GM18507 (cell line): ENCODE measurements around the gene WAPL.
"Not testable (repeated sequence)": the region's sequence is repeated elsewhere in the genome, so short reads cannot be mapped to it uniquely, and the experiment has no call there.

ENCODE experiments used
- DNase-seq: peaks from one replicate; pipeline ENCODE4 v3.0.0; 2011; ENCODE audit warnings: low read depth; ENCODE audit not compliant: insufficient read length; ENCODE audit errors: extremely low spot score
- FAIRE-seq: peaks from 2 replicates; lab custom pipeline; 2011; peaks lifted over from hg19 to GRCh38; lab: Jason Lieb, UNC

Gene WAPL, protein sequence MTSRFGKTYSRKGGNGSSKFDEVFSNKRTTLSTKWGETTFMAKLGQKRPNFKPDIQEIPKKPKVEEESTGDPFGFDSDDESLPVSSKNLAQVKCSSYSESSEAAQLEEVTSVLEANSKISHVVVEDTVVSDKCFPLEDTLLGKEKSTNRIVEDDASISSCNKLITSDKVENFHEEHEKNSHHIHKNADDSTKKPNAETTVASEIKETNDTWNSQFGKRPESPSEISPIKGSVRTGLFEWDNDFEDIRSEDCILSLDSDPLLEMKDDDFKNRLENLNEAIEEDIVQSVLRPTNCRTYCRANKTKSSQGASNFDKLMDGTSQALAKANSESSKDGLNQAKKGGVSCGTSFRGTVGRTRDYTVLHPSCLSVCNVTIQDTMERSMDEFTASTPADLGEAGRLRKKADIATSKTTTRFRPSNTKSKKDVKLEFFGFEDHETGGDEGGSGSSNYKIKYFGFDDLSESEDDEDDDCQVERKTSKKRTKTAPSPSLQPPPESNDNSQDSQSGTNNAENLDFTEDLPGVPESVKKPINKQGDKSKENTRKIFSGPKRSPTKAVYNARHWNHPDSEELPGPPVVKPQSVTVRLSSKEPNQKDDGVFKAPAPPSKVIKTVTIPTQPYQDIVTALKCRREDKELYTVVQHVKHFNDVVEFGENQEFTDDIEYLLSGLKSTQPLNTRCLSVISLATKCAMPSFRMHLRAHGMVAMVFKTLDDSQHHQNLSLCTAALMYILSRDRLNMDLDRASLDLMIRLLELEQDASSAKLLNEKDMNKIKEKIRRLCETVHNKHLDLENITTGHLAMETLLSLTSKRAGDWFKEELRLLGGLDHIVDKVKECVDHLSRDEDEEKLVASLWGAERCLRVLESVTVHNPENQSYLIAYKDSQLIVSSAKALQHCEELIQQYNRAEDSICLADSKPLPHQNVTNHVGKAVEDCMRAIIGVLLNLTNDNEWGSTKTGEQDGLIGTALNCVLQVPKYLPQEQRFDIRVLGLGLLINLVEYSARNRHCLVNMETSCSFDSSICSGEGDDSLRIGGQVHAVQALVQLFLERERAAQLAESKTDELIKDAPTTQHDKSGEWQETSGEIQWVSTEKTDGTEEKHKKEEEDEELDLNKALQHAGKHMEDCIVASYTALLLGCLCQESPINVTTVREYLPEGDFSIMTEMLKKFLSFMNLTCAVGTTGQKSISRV (N-terminal part only)

DNA sequence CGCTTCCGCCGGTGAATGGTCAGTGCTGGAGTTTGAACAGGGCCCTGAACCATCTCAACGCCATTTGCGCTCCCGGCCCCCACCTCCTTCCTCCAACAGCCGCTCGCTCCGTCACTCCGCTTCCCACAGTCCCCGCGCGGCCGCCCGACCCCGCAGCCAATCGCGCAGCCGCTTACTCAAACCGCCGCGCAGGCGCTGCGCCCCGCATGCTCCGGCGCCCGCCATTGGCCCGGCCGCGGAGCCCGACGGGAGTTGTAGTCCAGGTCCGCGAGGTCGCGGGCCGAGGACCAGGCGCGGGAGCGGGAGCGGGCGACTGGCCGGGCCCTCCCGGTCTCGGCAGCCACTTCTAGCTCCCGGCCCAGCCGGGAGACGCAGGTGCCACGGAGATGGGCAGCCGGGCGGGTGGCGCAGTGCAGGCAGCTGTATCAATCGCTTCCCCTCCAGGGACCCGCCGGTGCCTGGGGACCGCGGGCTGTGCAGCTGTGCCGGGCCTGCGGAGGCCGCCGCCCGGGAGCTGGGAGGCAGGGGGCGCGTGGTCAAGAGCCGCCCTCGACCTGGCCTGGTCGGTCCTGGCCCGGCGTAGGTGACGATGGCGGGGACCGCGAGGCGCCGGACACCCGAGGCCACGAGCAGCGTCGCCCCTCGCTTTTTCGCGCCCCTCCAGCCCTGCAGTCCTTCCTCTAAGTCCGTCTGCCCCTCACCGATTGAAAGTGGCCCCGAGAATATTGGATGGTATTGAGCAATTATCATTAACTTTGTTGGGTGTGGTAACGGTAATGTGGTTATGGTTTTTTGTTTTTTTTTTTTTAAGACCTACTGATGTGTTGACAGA lies at the start of gene WAPL:
TSS of gene WAPL (minus strand) at position 115 of the 832 bp plus-strand sequence. CDS start 3,723 bp downstream, outside the sequence.
- peak; percentile 84 for FAIRE-seq
- DNase-seq = peak; percentile 96

DNA sequence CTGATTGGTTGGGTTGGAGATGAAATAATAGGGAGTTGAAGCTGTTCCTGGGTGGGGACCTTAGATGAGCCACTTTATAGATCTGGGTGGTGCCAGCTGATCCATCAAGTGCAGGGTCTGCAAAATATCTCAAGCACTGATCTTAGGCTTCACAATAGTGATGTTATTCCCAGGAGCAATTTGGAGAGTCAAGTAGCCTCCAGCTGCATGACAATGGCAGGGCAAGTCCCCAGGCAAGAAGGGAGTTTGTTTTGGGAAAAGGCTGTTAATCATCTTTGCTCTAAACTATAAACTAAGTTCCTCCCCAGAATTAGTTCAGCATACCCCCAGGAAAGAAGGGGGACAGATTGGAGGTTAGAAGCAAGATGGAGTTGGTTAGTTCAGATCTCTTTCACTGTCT lies 47.7 kb upstream of the WAPL start:
- FAIRE-seq (no peak), DNase-seq (no peak)

DNA sequence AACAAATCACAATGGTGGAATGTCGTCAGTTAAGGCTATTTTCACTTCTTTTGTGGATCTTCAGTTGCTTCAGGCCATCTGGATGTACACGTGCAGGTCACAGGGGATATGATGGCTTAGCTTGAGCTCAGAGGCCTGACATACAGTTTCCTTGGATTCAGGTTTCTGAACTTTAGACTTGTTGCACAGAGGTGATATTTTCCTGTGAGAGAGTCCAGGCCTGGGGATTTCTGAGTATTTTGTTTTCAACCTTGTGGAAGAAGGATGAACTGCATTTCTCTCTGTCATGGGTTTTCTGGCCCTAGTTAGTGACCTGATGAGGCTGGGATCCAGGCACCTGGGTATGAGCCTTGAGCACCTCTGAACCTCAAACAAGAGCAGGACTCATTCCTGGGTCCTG lies 44.9 kb upstream of the WAPL start:
- not testable (repeated sequence) for FAIRE-seq, DNase-seq

DNA sequence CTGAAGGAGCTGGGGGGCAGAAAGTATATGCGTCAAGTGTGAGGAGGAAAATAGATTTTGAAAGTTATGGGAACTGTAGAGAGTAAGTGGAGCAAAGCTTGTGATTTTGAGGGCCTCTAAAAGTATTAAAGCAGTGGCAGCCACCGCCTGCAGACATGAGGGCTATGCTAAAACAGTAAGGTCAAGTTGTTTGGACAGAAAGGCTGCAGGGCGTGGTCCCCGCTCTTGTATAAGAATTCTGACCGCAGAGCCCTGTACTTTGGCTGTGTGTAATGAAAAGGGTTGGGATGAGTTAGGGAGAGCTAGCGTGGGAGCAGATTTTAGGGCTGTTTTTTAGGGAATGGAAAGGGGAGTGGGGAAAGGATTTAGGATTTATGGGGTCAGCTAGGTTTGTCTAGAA lies 41.7 kb upstream of the WAPL start:
- DNase-seq, FAIRE-seq: not testable (repeated sequence)

DNA sequence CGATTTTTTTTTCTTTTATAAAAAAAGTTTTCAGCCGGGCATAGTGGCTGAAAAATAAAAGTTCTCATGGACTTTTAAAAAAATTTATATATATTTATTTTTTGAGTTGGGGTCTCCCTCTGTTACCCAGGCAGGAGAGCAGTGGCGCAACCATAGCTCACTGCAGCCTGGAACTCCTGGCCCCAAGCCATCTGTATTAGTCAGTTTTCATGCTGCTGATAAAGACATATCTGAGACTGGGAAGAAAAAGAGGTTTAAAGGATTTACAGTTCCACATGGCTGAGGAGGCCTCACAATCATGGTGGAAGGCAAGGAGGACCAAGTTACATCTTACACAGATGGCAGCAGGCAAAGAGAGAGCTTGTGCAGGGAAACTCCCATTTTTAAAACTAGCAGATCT lies 37.1 kb upstream of the WAPL start:
- FAIRE-seq, DNase-seq: not testable (repeated sequence)

DNA sequence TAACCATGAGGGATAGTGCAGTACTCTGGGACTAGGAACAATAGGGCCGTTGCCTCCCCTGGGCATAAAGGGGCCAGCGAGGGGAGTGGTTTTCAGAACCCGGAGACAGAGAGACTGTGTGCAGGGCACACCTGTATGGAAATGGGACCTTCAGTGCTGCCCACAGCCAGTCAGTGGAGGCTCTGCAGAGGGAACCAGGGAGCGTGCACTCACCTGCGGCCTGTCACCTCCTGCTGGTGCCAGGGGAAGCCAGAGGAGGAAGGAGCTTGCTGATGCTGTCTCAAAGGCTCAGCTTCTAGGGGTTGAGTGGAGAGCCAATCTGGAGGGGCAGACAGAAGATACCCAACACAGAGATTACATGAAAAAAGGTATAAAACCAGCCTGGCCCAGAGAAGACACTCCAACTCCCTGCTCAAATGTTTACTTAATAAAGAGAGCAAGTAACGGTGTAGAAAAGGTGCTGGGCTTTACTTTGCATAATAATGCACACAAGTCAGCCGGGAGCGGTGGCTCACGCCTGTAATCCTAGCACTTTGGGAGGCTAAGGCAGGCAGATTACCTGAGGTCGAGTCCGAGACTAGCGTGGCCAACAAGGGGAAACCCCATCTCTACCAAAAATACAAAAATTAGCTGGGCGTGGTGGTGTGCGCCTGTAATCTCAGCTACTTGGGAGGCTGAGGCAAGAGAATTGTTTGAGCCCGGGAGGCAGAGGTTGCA lies 35.5 kb upstream of the WAPL start:
- FAIRE-seq (no peak), DNase-seq (no peak)

DNA sequence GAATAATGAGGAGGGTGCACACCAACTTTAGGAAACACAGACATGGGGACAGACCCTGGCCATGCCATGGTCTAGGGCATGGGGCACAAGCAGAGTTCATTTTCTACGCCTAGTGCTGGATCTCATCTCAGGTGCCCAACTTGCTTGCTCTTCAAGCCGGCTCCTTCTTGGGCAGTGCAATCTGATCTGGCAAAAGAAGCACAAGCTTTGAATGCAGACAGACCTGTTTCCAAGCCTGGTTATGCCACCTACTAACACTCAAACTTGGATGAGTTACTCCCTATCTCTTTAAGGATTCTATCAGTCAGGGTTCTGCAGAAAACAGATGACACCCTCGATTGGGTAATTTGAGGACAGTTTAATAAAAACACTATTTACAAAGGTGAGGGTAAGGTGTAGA lies 34.9 kb upstream of the WAPL start:
- FAIRE-seq (no peak), DNase-seq (no peak)

DNA sequence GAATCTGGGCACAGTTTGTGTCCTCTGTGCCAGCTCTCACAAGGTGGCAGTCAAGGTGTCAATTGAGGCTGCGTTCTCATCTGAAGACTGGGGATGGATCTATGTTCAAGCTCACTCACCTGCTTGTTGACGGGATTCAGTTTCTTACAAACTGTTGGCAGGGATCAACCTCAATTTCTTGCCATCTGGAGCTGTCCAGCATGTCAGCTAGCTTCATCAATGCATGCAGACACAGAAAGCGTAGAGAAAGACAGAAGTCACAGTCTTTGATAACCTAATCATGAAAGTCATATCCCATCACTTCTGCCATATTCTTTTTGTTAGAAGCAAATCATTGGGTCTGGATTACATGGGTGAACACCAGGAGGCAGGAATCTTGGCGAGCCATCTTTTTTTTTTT lies 32.0 kb upstream of the WAPL start:
- no peak for FAIRE-seq
- DNase-seq = no peak

DNA sequence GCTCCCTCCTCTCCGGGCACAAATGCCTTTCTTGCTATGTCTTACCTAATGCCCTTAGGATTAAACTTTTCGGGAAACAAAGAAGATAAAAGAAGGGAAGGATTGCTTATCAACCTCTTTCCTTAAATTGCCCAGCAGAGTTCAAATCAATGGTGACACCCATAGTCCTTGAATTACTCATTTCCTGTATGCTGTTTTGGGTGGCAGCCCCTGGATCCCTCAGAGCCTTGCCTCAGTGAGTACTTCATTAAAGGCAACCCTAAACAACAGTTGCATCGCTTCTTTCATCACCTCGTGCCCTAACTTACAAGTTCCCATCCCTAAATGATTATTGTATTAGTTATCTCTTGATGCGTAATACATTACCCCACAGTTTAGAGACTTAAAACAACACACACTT lies 31.6 kb upstream of the WAPL start:
- no peak for FAIRE-seq
- DNase-seq = no peak

DNA sequence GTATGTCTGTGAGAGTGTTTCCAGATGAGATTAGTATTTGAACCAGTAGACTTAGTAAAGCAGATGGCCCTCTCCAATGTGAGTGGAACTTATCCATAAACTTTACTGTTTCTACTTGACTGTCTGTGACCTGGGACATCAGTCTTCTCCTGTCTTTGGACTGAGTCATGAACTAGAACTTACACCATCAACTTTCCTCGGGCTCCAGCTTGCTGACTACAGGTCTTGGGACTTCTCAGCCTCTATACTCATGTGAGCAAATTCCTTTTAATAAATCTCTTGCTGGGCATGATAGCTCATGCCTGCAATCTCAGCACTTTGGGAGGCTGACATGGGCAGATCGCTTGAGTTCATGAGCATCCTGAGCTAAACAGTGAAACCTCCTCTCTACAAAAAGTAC lies 25.7 kb upstream of the WAPL start:
- DNase-seq (no peak), FAIRE-seq (no peak)

DNA sequence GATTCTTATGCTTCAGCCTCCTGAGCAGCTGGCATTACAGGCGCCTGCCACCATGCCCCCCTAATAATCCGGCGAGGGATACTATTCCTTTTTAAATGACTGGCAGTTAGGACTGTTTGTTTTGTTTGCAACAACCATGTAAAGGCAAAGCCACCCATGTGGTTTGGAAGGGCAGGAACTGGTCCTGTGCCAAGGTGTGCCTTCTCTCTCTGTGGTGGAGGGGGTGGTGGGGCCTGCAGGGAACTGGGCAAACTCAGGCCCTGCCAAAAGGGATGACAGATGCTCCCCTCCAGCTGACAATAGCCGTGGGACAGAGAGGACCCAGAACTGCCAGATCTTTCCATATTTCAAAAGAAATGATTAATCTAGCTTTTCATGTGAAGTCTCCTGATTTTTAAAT lies 23.5 kb upstream of the WAPL start:
- DNase-seq = no peak
- FAIRE-seq = no peak

DNA sequence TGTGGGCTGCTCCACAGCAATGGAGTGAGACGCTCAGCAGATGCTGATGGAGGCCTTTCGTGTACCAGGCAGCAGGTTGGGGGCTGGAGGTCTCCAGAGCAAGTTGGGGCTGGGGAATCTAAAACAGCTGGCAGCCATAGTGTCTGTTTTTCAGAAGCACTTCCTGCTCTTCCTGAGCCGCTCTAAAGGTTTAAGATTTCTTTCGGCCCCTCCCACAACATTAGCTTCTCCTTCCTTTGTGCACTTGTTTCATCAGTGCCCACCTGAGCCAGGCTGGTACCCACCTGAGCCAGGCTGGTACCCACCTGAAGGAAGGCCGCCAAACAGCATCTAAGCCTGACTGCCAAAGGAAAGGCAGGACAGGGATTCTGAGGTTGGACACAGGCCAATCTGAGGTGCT lies 18.4 kb upstream of the WAPL start:
- DNase-seq = no peak
- FAIRE-seq = no peak

DNA sequence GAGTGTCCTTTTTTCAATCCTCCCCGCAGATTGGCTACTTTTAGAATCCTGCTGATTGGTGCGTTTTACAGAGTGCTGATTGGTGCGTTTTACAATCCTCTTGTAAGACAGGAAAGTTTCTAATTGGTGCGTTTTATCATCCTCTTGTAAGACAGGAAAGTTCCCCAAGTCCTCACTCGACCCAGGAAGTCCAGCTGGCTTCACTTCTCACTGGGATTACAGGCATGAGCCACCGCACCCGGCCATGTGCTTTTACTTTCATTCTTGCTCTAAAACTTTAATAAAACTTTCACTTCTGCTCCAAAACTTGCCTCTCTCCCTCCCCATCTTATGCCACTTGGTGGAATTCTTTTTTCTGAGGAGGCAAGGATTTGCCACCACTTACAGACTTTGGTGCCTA lies 17.0 kb upstream of the WAPL start:
- DNase-seq (no peak), FAIRE-seq (peak; percentile 65)

DNA sequence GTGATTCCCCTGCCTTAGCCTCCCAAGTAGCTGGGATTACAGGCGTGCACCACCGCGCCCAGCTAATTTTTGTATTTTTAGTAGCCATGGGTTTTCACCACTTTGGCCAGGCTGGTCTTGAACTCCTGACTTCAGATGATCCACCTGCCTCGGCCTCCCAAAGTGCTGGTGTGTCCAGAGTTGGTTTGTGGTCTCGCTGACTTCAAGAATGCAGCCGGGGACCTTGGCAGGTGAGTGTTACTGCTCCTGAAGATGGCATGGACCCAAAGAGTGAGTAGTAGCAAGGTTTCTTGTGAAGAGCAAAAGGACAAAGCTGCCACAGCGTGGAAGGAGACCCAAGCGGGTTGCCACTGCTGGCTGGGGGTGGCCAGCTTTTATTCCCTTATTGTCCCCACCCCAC lies 16.4 kb upstream of the WAPL start:
- DNase-seq, FAIRE-seq: not testable (repeated sequence)

DNA sequence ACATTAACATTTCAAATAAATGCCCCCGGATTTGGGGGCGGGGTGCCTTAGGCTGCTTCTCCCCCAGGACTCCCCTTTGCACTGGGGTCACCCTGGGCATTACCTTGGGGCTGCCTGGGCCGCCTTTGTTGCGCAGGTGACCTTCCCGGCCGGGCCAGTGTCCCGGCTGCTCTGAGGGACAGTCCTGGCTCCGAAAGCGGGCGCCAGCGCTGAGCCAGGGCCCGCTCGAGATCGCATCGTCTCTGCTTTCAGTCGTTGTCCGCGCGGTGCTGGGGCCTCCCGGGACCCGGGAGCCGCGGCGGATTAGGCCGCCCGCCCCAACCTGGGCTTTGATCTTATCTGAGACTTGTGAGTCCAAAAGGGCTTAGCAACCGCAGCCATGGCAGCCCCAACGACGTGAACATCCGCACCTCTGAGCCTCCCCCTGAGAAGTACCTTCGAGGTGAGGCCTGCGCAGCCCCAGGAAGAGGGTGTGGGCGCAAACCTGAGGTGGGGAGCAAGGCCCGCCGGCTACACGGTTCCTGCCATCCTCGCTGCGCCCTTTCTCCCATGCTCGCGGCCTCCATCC lies 14.8 kb upstream of the WAPL start:
- FAIRE-seq (no peak), DNase-seq (no peak)

DNA sequence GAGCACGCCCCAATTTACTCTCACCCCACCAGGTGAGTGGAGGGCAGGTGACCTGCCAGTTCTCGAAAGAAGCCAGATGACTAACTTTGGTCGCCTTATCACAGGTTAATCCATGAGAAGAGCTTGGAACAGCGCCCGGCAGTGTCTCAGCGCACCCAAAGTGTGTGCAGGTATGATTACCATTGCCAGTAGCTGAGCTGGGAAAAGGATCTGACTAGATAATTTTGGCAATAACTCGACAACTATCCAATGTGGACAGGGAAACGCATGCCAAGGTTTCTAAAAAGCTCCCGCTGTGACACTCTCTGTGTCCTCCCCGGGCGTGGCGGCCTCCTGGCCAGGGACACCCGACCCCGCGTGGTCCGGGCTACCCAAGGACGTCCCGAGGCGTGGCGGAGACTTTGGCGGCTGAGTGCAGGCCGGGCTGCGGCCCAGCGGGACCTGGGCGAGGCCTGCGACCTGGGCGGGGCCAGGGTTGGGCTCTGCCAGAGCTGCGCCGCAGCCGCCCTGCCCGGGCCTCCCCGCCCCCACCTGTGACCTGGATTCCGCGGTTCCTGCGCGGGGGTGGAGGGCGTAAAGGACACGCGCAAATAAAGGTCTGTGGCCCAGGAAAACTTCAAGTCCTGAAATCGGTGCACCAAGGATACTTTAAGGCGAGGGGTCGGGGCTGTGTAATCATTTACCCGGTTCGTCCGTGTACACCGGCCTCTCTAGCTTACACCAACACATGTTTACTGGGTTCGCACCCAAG lies 13.7 kb upstream of the WAPL start:
- DNase-seq (peak; percentile 54), FAIRE-seq (no peak)

DNA sequence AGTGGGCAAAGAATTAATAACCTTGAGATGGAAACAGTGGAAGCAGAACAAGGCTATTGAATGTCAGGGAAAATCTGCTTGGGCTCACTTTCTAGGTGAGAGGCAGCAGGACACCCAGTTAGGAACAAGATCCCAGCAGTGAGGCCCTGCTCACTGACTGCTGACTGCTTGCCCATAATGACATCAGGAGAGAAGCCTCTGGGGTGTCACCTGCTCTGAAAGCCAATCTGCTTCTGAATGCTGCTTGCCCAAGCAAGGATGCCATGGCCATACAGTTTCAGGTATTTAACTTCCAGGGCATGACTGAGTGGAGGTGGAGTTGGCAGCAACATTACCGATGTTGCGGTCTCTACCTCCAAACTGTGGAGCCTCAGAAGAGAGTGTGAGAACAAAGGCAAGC lies 11.7 kb upstream of the WAPL start:
- no peak for DNase-seq
- FAIRE-seq = no peak

DNA sequence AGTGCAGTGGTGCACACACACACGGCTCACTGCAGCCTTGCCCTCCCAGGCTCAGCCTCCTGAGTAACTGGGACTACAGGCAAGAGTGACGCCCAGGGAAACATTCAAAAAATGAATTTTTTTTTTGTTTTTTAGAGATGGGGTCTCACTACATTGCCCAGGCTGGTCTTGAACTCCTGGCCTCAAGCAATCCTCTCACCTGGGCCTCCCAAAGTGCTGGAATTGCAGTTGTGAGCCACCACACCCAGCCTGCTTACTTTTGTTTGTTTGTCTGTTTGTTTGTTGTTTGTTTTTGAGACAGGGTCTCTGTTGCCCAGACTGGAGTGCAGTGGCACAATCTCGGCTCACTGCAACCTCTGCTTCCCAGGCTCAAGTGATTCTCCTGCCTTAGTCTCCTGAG lies 7.1 kb upstream of the WAPL start:
- FAIRE-seq, DNase-seq: not testable (repeated sequence)
